ENCODE results near the gene GKAP1. TPM values are rescaled to one million over a fixed set of nuclear protein-coding genes. Genes with fewer than 3 reads are reported as not detected.

The GKAP1 gene
- 0.49 and 0.51 TPM in 2 replicates for total RNA-seq

GRCh38 chr9:83817356-83818278, at the start of gene GKAP1:
TSS of gene GKAP1 (minus strand) at chr9:83817769. CDS start at chr9:83806517, 11,252 bp downstream.

GRCh38 chr9:83707768-83708514, 109.6 kb downstream of the GKAP1 start, which contains the start of gene UBQLN1:
TSS of gene UBQLN1 (minus strand) at chr9:83707958. CDS start at chr9:83707679, 279 bp downstream.

Other genes starting within 250 kb of the GKAP1 start
- gene IDNK, start 194.6 kb downstream of the GKAP1 start, total RNA-seq: 0.33 and 0.76 TPM in 2 replicates
- 105 and 115 TPM in 2 replicates for gene UBQLN1, start 109.8 kb downstream of the GKAP1 start, total RNA-seq
- gene KIF27, start 103.7 kb upstream of the GKAP1 start, total RNA-seq: 1.1 and 1.4 TPM in 2 replicates
- 504 and 612 TPM in 2 replicates for gene HNRNPK, start 162.4 kb upstream of the GKAP1 start, total RNA-seq
- 1.5 and 7.5 TPM in 2 replicates for gene RMI1, start 163.0 kb upstream of the GKAP1 start, total RNA-seq

All from mesangial cell (primary cell).